ENCODE measurements around the gene OSBPL6. TPM values are rescaled to one million over a fixed set of nuclear protein-coding genes. Genes with fewer than 3 reads are reported as not detected.

The OSBPL6 gene
- total and polyA plus RNA-seq, 7 donors = 0.23 to 3.2 (median 1.5) TPM

- TF ChIP-seq POLR2A (IDR thresholded peaks at IDR 0.05) (peak in 1 of 2 donors; percentile 18), POLR2AphosphoS5 (IDR thresholded peaks at IDR 0.05) (peak in 3 of 4 donors; percentile 33 to 74 (median 52)), EP300 (IDR thresholded peaks at IDR 0.05) (no peak)
- TF ChIP-seq, protein P1, sequence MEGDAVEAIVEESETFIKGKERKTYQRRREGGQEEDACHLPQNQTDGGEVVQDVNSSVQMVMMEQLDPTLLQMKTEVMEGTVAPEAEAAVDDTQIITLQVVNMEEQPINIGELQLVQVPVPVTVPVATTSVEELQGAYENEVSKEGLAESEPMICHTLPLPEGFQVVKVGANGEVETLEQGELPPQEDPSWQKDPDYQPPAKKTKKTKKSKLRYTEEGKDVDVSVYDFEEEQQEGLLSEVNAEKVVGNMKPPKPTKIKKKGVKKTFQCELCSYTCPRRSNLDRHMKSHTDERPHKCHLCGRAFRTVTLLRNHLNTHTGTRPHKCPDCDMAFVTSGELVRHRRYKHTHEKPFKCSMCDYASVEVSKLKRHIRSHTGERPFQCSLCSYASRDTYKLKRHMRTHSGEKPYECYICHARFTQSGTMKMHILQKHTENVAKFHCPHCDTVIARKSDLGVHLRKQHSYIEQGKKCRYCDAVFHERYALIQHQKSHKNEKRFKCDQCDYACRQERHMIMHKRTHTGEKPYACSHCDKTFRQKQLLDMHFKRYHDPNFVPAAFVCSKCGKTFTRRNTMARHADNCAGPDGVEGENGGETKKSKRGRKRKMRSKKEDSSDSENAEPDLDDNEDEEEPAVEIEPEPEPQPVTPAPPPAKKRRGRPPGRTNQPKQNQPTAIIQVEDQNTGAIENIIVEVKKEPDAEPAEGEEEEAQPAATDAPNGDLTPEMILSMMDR (IDR thresholded peaks at IDR 0.05) = peak in 2 of 4 experiments; percentile 12 to 18
- peak; percentile 89 for DNase-seq
- WGBS, 2 donors = 0 to 1% methylated on average over 45 of the region's 45 CpGs
- Histone ChIP-seq H3K36me3 (no peaks in the 10 kb centered on the region), H3K4me3 (peak overlapping the region; percentile 46 to 63 (median 62)), H3K9me3 (no peaks in the 10 kb centered on the region), H3K27me3 (no peaks in the 10 kb centered on the region), H3K4me1 (peaks cover 0 to 23% (median 5%) of the 10 kb centered on the region in 4 donors), H3K27ac (peak overlapping the region; percentile 90 to 94 (median 91))
- intact Hi-C loops (cut with DNase I) = loop anchor here (1.0 to 10.0 kb wide), 4 partner anchors 16 to 609 kb away; partner anchors contain the start of genes OSBPL6 and RBM45
These were observed 219.4 kb downstream of the OSBPL6 start for GRCh38 chr2:178413472-178414265.

DNA sequence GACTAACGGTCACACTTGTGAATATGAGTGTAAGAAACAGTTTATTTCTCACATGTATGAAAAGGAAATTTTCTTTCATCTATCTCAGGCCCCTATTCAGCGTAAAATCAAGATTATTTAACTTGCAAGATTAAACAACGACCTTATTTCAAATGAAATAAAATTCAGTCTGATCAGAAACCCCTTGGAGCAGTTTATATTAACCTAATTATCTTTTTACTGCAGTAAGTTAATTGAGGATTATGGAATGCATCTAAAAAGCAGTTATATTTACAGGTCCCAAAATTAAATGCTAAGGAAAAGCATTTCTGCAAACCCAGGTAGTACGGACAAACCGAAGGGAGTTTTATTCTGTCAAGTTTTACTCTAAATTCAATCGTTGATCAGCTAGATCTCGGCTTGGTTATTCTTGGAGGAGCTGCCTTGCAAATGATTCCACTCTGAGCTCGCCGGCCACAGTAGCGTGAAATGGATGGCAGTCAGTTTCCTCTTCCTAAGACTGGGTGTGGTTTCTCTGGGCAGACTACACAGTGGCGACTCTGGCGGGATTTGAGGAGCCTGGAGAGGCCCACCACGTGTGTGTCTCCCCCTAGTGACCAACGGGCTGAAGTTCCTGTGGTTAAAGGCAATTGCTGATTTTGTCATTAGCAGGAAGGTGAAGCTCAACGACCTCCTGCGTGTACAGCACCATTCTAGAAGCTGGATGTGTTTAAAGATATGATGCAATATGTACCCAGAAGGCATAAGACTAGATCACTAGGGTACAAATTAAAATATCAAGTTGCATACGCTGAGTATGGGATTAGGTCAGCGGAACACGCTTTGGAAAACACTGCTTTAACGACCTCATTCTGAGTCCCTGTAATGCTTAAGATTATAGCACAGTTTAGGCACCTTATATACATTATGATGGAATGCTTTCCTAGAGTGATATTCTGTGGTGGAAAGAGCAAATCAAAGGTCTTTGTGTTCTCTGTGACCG lies 220.2 kb downstream of the OSBPL6 start:
- Histone ChIP-seq H3K4me3 (peak overlapping the region; percentile 46 to 63 (median 62)), H3K27ac (peak overlapping the region; percentile 90 to 94 (median 91)), H3K36me3 (no peaks in the 10 kb centered on the region), H3K4me1 (peaks cover 0 to 23% (median 5%) of the 10 kb centered on the region in 4 donors), H3K27me3 (no peaks in the 10 kb centered on the region), H3K9me3 (no peaks in the 10 kb centered on the region)
- TF ChIP-seq POLR2A (IDR thresholded peaks at IDR 0.05) (no peak), EP300 (IDR thresholded peaks at IDR 0.05) (no peak), POLR2AphosphoS5 (IDR thresholded peaks at IDR 0.05) (peak in 3 of 4 donors; percentile 53 to 68 (median 62))
- TF ChIP-seq, protein P1 (IDR thresholded peaks at IDR 0.05) = peak; percentile 72 to 88 (median 86)
- intact Hi-C loops (cut with DNase I) = loop anchor here (1.0 to 10.0 kb wide), 4 partner anchors 17 to 610 kb away; partner anchors contain the start of genes OSBPL6 and RBM45
- DNase-seq = peak; percentile 95
- 19 to 20% methylated on average over 21 of the region's 21 CpGs for WGBS, 2 donors

- no peak overlapping the region for H3K4me3 ChIP-seq
- peaks cover 0 to 23% (median 5%) of the 10 kb centered on the region in 4 donors for H3K4me1 ChIP-seq
- no peaks in the 10 kb centered on the region for H3K9me3 ChIP-seq
- no peaks in the 10 kb centered on the region for H3K27me3 ChIP-seq
- H3K27ac ChIP-seq = no peak overlapping the region
- H3K36me3 ChIP-seq = no peaks in the 10 kb centered on the region
- intact Hi-C loops (cut with DNase I) = loop anchor here (10.0 kb wide), 1 partner anchor 611 kb away; no protein-coding TSS in a partner anchor
- no peak for DNase-seq
- TF ChIP-seq POLR2A (IDR thresholded peaks at IDR 0.05) = no peak
- TF ChIP-seq EP300 (IDR thresholded peaks at IDR 0.05) = no peak
- TF ChIP-seq, protein P1 (IDR thresholded peaks at IDR 0.05) = no peak
- no peak for TF ChIP-seq POLR2AphosphoS5 (IDR thresholded peaks at IDR 0.05)
These were observed 221.7 kb downstream of the OSBPL6 start for GRCh38 chr2:178415979-178416378.

DNA sequence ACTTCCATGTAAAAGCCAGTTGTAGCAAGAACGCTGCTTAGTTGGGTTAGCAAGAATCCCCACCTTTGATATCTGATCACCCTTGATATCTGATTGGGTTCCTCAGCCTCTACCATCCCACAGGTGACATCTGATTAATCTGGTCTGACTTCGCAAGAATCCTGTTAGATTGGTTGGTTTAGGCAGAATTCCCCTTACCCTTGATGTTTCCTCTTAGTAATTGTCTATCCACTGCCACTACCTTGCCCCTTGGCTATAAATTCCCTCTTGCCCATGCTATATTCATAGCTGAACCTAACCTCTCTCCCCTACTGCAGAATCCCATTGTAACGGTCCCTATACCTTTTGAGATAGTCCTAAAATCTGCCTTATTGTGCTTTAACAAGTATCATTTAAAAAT lies 223.6 kb downstream of the OSBPL6 start:
- TF ChIP-seq, protein P1 (IDR thresholded peaks at IDR 0.05) = no peak
- intact Hi-C loops (cut with DNase I) = loop anchor here (10.0 kb wide), 1 partner anchor 613 kb away; no protein-coding TSS in a partner anchor
- H3K4me3 ChIP-seq = no peak overlapping the region
- no peaks in the 10 kb centered on the region for H3K9me3 ChIP-seq
- no peak for DNase-seq
- 91 to 96% methylated on average over 3 of the region's 3 CpGs for WGBS, 2 donors
- no peaks in the 10 kb centered on the region for H3K27me3 ChIP-seq
- H3K27ac ChIP-seq = no peak overlapping the region
- peaks cover 0 to 22% (median 5%) of the 10 kb centered on the region in 4 donors for H3K4me1 ChIP-seq
- H3K36me3 ChIP-seq = no peaks in the 10 kb centered on the region

Measured in sigmoid colon (tissue), 7 donors.